K562 (cell line): ENCODE results near the gene LLGL1. TPM values are rescaled to one million over a fixed set of nuclear protein-coding genes. Genes with fewer than 3 reads are reported as not detected.

Experiments
- CC2D1A ChIP-seq: fragments of 450-650 bp; IDR thresholded peaks from 2 replicates; pipeline ENCODE4 v1.6.1; 2017; ENCODE audit warnings: mild to moderate bottlenecking
- CTCF ChIP-seq, 3 experiments: IDR thresholded peaks in 2 of 3; conservative IDR thresholded peaks in 1 of 3; 2 replicates each; pipeline ENCODE4 v1.5.1; 2011 to 2012; ENCODE audit warnings: low read length in 3 of 3, mild to moderate bottlenecking in 3 of 3, control low read depth in 2 of 3, improper control_type of control experiment in 1 of 3, inconsistent platforms in 1 of 3, low read depth in 1 of 3, mixed read lengths in 1 of 3, moderate library complexity in 1 of 3; ENCODE audit not compliant: insufficient read depth in 2 of 3
- DEAF1 ChIP-seq: fragments of 450-650 bp; formaldehyde crosslinking; IDR thresholded peaks from 2 replicates; pipeline ENCODE4 v1.4.0; 2020; ENCODE audit warnings: mild to moderate bottlenecking, moderate library complexity
- DPF2 ChIP-seq: fragments of 450-650 bp; IDR thresholded peaks from 2 replicates; pipeline ENCODE4 v1.6.1; 2016
- HEY1 ChIP-seq: fragments of 250-450 bp; sonication (Bioruptor Pico); IDR thresholded peaks from 2 replicates; pipeline ENCODE4 v1.5.0; 2020; ENCODE audit warnings: mild to moderate bottlenecking, moderate library complexity, borderline replicate concordance
- HMGN3 ChIP-seq: IDR thresholded peaks from 2 replicates; pipeline ENCODE4 v1.6.1; 2011; ENCODE audit warnings: borderline replicate concordance, low read depth, mild to moderate bottlenecking, mixed read lengths, low read length; ENCODE audit not compliant: insufficient read length; ENCODE audit errors: extremely low read depth
- IFI16 ChIP-seq: fragments of 250-450 bp; sonication (Bioruptor Pico); IDR thresholded peaks from 2 replicates; pipeline ENCODE4 v2.1.2; 2022; ENCODE audit warnings: mild to moderate bottlenecking, inconsistent platforms
- KLF16 ChIP-seq: IDR thresholded peaks from 2 replicates; pipeline ENCODE4 v1.6.1; 2016; ENCODE audit warnings: antibody characterized with exemption
- NFXL1 ChIP-seq: fragments of 450-650 bp; formaldehyde crosslinking; IDR thresholded peaks from 2 replicates; pipeline ENCODE4 v1.4.0; 2021; ENCODE audit warnings: mild to moderate bottlenecking
- NR2C2 ChIP-seq, 2 experiments: fragments of 200-800 bp in 1 of 2; sonication (Bioruptor generic) in 1 of 2; sonication (generic) in 1 of 2; formaldehyde crosslinking in 1 of 2; IDR thresholded peaks; 2 replicates each; pipeline versions ENCODE4 v1.6.1 to v1.8.0; 2016 to 2022; ENCODE audit warnings: mild to moderate bottlenecking in 1 of 2, missing compliant biosample characterization in 1 of 2, missing genetic modification characterization in 1 of 2, missing genetic modification reagents in 1 of 2
- NR3C1 ChIP-seq: sonication (generic); formaldehyde crosslinking; IDR thresholded peaks from 2 replicates; pipeline ENCODE4 v1.8.1; 2022; ENCODE audit warnings: missing genetic modification reagents
- POU5F1 ChIP-seq: fragments of 150-350 bp; IDR thresholded peaks from 2 replicates; pipeline ENCODE4 v1.6.1; 2014; ENCODE audit warnings: borderline replicate concordance, low read length, low read depth, mild to moderate bottlenecking; ENCODE audit not compliant: partially characterized antibody
- SMC3 ChIP-seq: conservative IDR thresholded peaks from 2 replicates; pipeline ENCODE4 v1.6.1; 2011; ENCODE audit warnings: low read depth, low read length, improper control_type of control experiment; ENCODE audit not compliant: insufficient read depth
- ZBTB7A ChIP-seq: IDR thresholded peaks from 2 replicates; pipeline ENCODE4 v1.6.1; 2011; ENCODE audit warnings: low read depth, mild to moderate bottlenecking, low read length, moderate library complexity, borderline replicate concordance; ENCODE audit not compliant: control insufficient read depth
- polyA plus RNA-seq, 8 experiments: library from polyadenylated mRNA; depleted of rRNA in 4 of 8; stranded (reverse) in 5 of 8; unstranded in 3 of 8; fragments of >200 nt; fragmentation: Nextera tagmentation in 2 of 8; fragmentation: Illumina TruSeq in 1 of 8; extraction: Ambion mirVana in 2 of 8; extraction: Trizol in 1 of 8; gene quantifications; 2 replicates each; pipeline versions ENCODE4 v1.2.1 to v1.2.3, GENCODE V29; 2011 to 2014; ENCODE audit warnings: inconsistent platforms in 1 of 8, missing spikeins in 1 of 8
- total RNA-seq, 7 experiments: library from RNA; depleted of rRNA in 6 of 7; stranded (reverse); fragments of >200 nt in 6 of 7; fragmentation: Illumina TruSeq in 2 of 7; extraction: Trizol in 2 of 7; gene quantifications; 2 replicates each; pipeline versions ENCODE4 v1.2.1 to v1.2.3, GENCODE V29; 2011 to 2021; ENCODE audit warnings: low replicate concordance in 1 of 7
- TF ChIP-seq, protein P1 (sequence below), 2 experiments: IDR thresholded peaks; 2 replicates each; pipeline ENCODE4 v1.6.1; 2012; ENCODE audit warnings: improper control_type of control experiment in 2 of 2, low read depth in 2 of 2, low read length in 2 of 2, borderline replicate concordance in 1 of 2
- TF ChIP-seq, protein P2 (sequence below): IDR thresholded peaks from 2 replicates; pipeline ENCODE4 v1.6.1; 2011; ENCODE audit warnings: borderline replicate concordance, low read depth, mild to moderate bottlenecking, moderate library complexity, low read length; ENCODE audit not compliant: insufficient read depth, poor library complexity, severe bottlenecking

The LLGL1 gene
- total and polyA plus RNA-seq, 9 of the 15 experiments (the other 6 are each of a cell fraction or from before 2014, with no cell fraction given) = 0.11 to 12.9 (median 5.3) TPM; not detected in 1

- TF ChIP-seq, protein P1, sequence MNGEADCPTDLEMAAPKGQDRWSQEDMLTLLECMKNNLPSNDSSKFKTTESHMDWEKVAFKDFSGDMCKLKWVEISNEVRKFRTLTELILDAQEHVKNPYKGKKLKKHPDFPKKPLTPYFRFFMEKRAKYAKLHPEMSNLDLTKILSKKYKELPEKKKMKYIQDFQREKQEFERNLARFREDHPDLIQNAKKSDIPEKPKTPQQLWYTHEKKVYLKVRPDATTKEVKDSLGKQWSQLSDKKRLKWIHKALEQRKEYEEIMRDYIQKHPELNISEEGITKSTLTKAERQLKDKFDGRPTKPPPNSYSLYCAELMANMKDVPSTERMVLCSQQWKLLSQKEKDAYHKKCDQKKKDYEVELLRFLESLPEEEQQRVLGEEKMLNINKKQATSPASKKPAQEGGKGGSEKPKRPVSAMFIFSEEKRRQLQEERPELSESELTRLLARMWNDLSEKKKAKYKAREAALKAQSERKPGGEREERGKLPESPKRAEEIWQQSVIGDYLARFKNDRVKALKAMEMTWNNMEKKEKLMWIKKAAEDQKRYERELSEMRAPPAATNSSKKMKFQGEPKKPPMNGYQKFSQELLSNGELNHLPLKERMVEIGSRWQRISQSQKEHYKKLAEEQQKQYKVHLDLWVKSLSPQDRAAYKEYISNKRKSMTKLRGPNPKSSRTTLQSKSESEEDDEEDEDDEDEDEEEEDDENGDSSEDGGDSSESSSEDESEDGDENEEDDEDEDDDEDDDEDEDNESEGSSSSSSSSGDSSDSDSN (IDR thresholded peaks at IDR 0.05; ENCODE audit: borderline replicate concordance in 1 of 2, low read depth in 2 of 2, low read length in 2 of 2) = no peak
- no peak for TF ChIP-seq NFXL1
- 0 out of 2 replicates have a peak, but pooled peaks have one; percentile 9 for TF ChIP-seq KLF16
- 0 out of 2 replicates have a peak, but pooled peaks have one; percentile 31 for TF ChIP-seq DEAF1 (CRISPR knock-in tag)
- peak; percentile 78 for TF ChIP-seq SMC3
- TF ChIP-seq, protein P2, sequence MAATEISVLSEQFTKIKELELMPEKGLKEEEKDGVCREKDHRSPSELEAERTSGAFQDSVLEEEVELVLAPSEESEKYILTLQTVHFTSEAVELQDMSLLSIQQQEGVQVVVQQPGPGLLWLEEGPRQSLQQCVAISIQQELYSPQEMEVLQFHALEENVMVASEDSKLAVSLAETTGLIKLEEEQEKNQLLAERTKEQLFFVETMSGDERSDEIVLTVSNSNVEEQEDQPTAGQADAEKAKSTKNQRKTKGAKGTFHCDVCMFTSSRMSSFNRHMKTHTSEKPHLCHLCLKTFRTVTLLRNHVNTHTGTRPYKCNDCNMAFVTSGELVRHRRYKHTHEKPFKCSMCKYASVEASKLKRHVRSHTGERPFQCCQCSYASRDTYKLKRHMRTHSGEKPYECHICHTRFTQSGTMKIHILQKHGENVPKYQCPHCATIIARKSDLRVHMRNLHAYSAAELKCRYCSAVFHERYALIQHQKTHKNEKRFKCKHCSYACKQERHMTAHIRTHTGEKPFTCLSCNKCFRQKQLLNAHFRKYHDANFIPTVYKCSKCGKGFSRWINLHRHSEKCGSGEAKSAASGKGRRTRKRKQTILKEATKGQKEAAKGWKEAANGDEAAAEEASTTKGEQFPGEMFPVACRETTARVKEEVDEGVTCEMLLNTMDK = no peak
- peak; percentile 51; the same call in 1 of the 2 replicates for TF ChIP-seq ZBTB7A
- no peak for TF ChIP-seq IFI16 (CRISPR knock-in tag)
- no peak for TF ChIP-seq DPF2
- no peak for TF ChIP-seq POU5F1
- TF ChIP-seq HMGN3 = no peak
- no peak for TF ChIP-seq NR2C2 (CRISPR knock-in tag; IDR thresholded peaks at IDR 0.05)
- no peak for TF ChIP-seq NR2C2 (tag; IDR thresholded peaks at IDR 0.05)
- 0 out of 2 replicates have a peak, but pooled peaks have one; percentile 16 for TF ChIP-seq CC2D1A
- TF ChIP-seq NR3C1 (CRISPR knock-in tag) = no peak
- peak; percentile 79 to 87 (median 85) for TF ChIP-seq CTCF (IDR thresholded peaks at IDR 0.05 in 2 of 3, conservative IDR thresholded peaks at IDR 0.05 in 1 of 3; ENCODE audit: insufficient read depth in 2 of 3, low read depth in 1 of 3, low read length in 3 of 3)
- no peak for TF ChIP-seq HEY1 (CRISPR knock-in tag)
These were observed 7.9 kb upstream of the LLGL1 start (continued) for GRCh38 chr17:18217412-18218015.
